Measurements from ENCODE around the gene GNPTAB.
"Not testable (repeated sequence)": the region's sequence is repeated elsewhere in the genome, so short reads cannot be mapped to it uniquely, and the experiment has no call there.

Gene GNPTAB

GRCh38 chr12:101870925-101871324 lies 40.2 kb upstream of the GNPTAB start:
- no peak overlapping the region for H3K4me3 ChIP-seq (replicated peaks; ENCODE audit: low read depth, low read length)
- no peak for DNase-seq (ENCODE audit: low read depth)
- TF ChIP-seq CTCF (IDR thresholded peaks at IDR 0.05; ENCODE audit: low read length, missing control alignments): no peak

- DNase-seq (ENCODE audit: low read depth): not testable (repeated sequence)
These were observed 36.9 kb upstream of the GNPTAB start for GRCh38 chr12:101867619-101868018.

GRCh38 chr12:101866615-101867373 lies 36.0 kb upstream of the GNPTAB start:
- H3K4me3 ChIP-seq (replicated peaks; ENCODE audit: low read depth, low read length): no peak overlapping the region
- TF ChIP-seq CTCF (IDR thresholded peaks at IDR 0.05; ENCODE audit: low read length, missing control alignments): no peak
- DNase-seq (ENCODE audit: low read depth): no peak

More at GRCh38 chr12:101867619-101868018, 36.9 kb upstream of the GNPTAB start:
- not testable (repeated sequence) for H3K4me3 ChIP-seq (replicated peaks; ENCODE audit: low read depth, low read length)

GRCh38 chr12:101863981-101864380 lies 33.2 kb upstream of the GNPTAB start:
- no peak for TF ChIP-seq CTCF (IDR thresholded peaks at IDR 0.05; ENCODE audit: low read length, missing control alignments)
- DNase-seq (ENCODE audit: low read depth): no peak
- H3K4me3 ChIP-seq (replicated peaks; ENCODE audit: low read depth, low read length): no peak overlapping the region

- no peak overlapping the region for H3K4me3 ChIP-seq (replicated peaks; ENCODE audit: low read depth, low read length)
- TF ChIP-seq CTCF (IDR thresholded peaks at IDR 0.05; ENCODE audit: low read length, missing control alignments): no peak
- DNase-seq (ENCODE audit: low read depth): no peak
These were observed 31.5 kb upstream of the GNPTAB start for GRCh38 chr12:101862245-101862644.

GRCh38 chr12:101861688-101862087 lies 30.9 kb upstream of the GNPTAB start:
- not testable (repeated sequence) for H3K4me3 ChIP-seq (replicated peaks; ENCODE audit: low read depth, low read length); DNase-seq (ENCODE audit: low read depth)

- no peak overlapping the region for H3K4me3 ChIP-seq (replicated peaks; ENCODE audit: low read depth, low read length)
- peak; percentile 50 for DNase-seq (ENCODE audit: low read depth)
- no peak for TF ChIP-seq CTCF (IDR thresholded peaks at IDR 0.05; ENCODE audit: low read length, missing control alignments)
These were observed 29.2 kb upstream of the GNPTAB start for GRCh38 chr12:101859664-101860607.
